ENCODE data around the gene PDGFA.

PDGFA gene

GRCh38 chr7:476736-477360, 42.8 kb downstream of the PDGFA start:
- Histone ChIP-seq H3K27ac (ENCODE audit: low read length) (no peak overlapping the region), H3K27me3 (ENCODE audit: control insufficient read depth, insufficient read depth, low read length) (no peaks in the 10 kb centered on the region; the same call in 1 of the 2 replicates), H3K36me3 (ENCODE audit: control insufficient read depth, insufficient read depth, low read length) (no peaks in the 10 kb centered on the region), H3K4me3 (ENCODE audit: low read length) (no peak overlapping the region), H3K4me1 (ENCODE audit: control insufficient read depth, insufficient read depth, low read length) (no peaks in the 10 kb centered on the region), H3K9me3 (ENCODE audit: control insufficient read depth, insufficient read depth, low read length) (no peaks in the 10 kb centered on the region)
- 100% methylated on average over 2 of the region's 33 CpGs for WGBS (ENCODE audit: insufficient coverage, insufficient read length)
- no peak for DNase-seq (ENCODE audit: low read depth, low spot score)

GRCh38 chr7:475951-476441, 43.6 kb downstream of the PDGFA start:
- H3K27ac ChIP-seq (ENCODE audit: low read length): no peak overlapping the region
- DNase-seq (ENCODE audit: low read depth, low spot score): no peak
- H3K36me3 ChIP-seq (ENCODE audit: control insufficient read depth, insufficient read depth, low read length): no peaks in the 10 kb centered on the region

GRCh38 chr7:475425-475728, 44.3 kb downstream of the PDGFA start:
- WGBS (ENCODE audit: insufficient coverage, insufficient read length): no CpG with 5 or more reads among the region's 7 CpGs
- no peak for DNase-seq (ENCODE audit: low read depth, low spot score)
- no peak overlapping the region for H3K27ac ChIP-seq (ENCODE audit: low read length)

More at GRCh38 chr7:475951-476441, 43.6 kb downstream of the PDGFA start:
- Histone ChIP-seq H3K9me3 (ENCODE audit: control insufficient read depth, insufficient read depth, low read length) (no peaks in the 10 kb centered on the region), H3K4me3 (ENCODE audit: low read length) (no peak overlapping the region), H3K27me3 (ENCODE audit: control insufficient read depth, insufficient read depth, low read length) (no peaks in the 10 kb centered on the region; the same call in 1 of the 2 replicates), H3K4me1 (ENCODE audit: control insufficient read depth, insufficient read depth, low read length) (no peaks in the 10 kb centered on the region)
- no CpG with 5 or more reads among the region's 15 CpGs for WGBS (ENCODE audit: insufficient coverage, insufficient read length)

GRCh38 chr7:474605-475424, 44.8 kb downstream of the PDGFA start:
- H3K36me3 ChIP-seq (ENCODE audit: control insufficient read depth, insufficient read depth, low read length): no peaks in the 10 kb centered on the region
- no peaks in the 10 kb centered on the region for H3K9me3 ChIP-seq (ENCODE audit: control insufficient read depth, insufficient read depth, low read length)
- no peaks in the 10 kb centered on the region for H3K4me1 ChIP-seq (ENCODE audit: control insufficient read depth, insufficient read depth, low read length)
- no CpG with 5 or more reads among the region's 23 CpGs for WGBS (ENCODE audit: insufficient coverage, insufficient read length)
- DNase-seq (ENCODE audit: low read depth, low spot score): no peak
- H3K27me3 ChIP-seq (ENCODE audit: control insufficient read depth, insufficient read depth, low read length): no peaks in the 10 kb centered on the region; the same call in 1 of the 2 replicates
- H3K27ac ChIP-seq (ENCODE audit: low read length): no peak overlapping the region
- H3K4me3 ChIP-seq (ENCODE audit: low read length): no peak overlapping the region

More at GRCh38 chr7:475425-475728, 44.3 kb downstream of the PDGFA start:
- H3K27me3 ChIP-seq (ENCODE audit: control insufficient read depth, insufficient read depth, low read length): no peaks in the 10 kb centered on the region; the same call in 1 of the 2 replicates
- no peaks in the 10 kb centered on the region for H3K9me3 ChIP-seq (ENCODE audit: control insufficient read depth, insufficient read depth, low read length)
- no peaks in the 10 kb centered on the region for H3K36me3 ChIP-seq (ENCODE audit: control insufficient read depth, insufficient read depth, low read length)
- no peak overlapping the region for H3K4me3 ChIP-seq (ENCODE audit: low read length)
- H3K4me1 ChIP-seq (ENCODE audit: control insufficient read depth, insufficient read depth, low read length): no peaks in the 10 kb centered on the region

- no peaks in the 10 kb centered on the region for H3K36me3 ChIP-seq (ENCODE audit: control insufficient read depth, insufficient read depth, low read length)
- H3K27me3 ChIP-seq (ENCODE audit: control insufficient read depth, insufficient read depth, low read length): no peaks in the 10 kb centered on the region
- H3K4me3 ChIP-seq (ENCODE audit: low read length): no peak overlapping the region
- no peak for DNase-seq (ENCODE audit: low read depth, low spot score)
- no peaks in the 10 kb centered on the region for H3K9me3 ChIP-seq (ENCODE audit: control insufficient read depth, insufficient read depth, low read length)
- H3K27ac ChIP-seq (ENCODE audit: low read length): no peak overlapping the region
- no CpG with 5 or more reads among the region's 14 CpGs for WGBS (ENCODE audit: insufficient coverage, insufficient read length)
- H3K4me1 ChIP-seq (ENCODE audit: control insufficient read depth, insufficient read depth, low read length): no peaks in the 10 kb centered on the region
Observed at GRCh38 chr7:473870-474604, 45.6 kb downstream of the PDGFA start.

GRCh38 chr7:473211-473734, 46.4 kb downstream of the PDGFA start:
- H3K4me3 ChIP-seq (ENCODE audit: low read length): no peak overlapping the region
- no peaks in the 10 kb centered on the region for H3K4me1 ChIP-seq (ENCODE audit: control insufficient read depth, insufficient read depth, low read length)
- no CpG with 5 or more reads among the region's 18 CpGs for WGBS (ENCODE audit: insufficient coverage, insufficient read length)
- H3K27ac ChIP-seq (ENCODE audit: low read length): no peak overlapping the region
- DNase-seq (ENCODE audit: low read depth, low spot score): no peak
- H3K36me3 ChIP-seq (ENCODE audit: control insufficient read depth, insufficient read depth, low read length): no peaks in the 10 kb centered on the region
- H3K27me3 ChIP-seq (ENCODE audit: control insufficient read depth, insufficient read depth, low read length): no peaks in the 10 kb centered on the region
- H3K9me3 ChIP-seq (ENCODE audit: control insufficient read depth, insufficient read depth, low read length): no peaks in the 10 kb centered on the region

GRCh38 chr7:472640-472957, 47.0 kb downstream of the PDGFA start:
- no peak for DNase-seq (ENCODE audit: low read depth, low spot score)
- Histone ChIP-seq H3K4me1 (ENCODE audit: control insufficient read depth, insufficient read depth, low read length) (no peaks in the 10 kb centered on the region), H3K27me3 (ENCODE audit: control insufficient read depth, insufficient read depth, low read length) (no peaks in the 10 kb centered on the region), H3K27ac (ENCODE audit: low read length) (no peak overlapping the region), H3K9me3 (ENCODE audit: control insufficient read depth, insufficient read depth, low read length) (no peaks in the 10 kb centered on the region), H3K4me3 (ENCODE audit: low read length) (no peak overlapping the region), H3K36me3 (ENCODE audit: control insufficient read depth, insufficient read depth, low read length) (no peaks in the 10 kb centered on the region)
- no CpG with 5 or more reads among the region's 4 CpGs for WGBS (ENCODE audit: insufficient coverage, insufficient read length)

GRCh38 chr7:471866-472639, 47.6 kb downstream of the PDGFA start:
- Histone ChIP-seq H3K4me1 (ENCODE audit: control insufficient read depth, insufficient read depth, low read length) (no peaks in the 10 kb centered on the region), H3K4me3 (ENCODE audit: low read length) (no peak overlapping the region), H3K9me3 (ENCODE audit: control insufficient read depth, insufficient read depth, low read length) (no peaks in the 10 kb centered on the region), H3K27ac (ENCODE audit: low read length) (no peak overlapping the region), H3K36me3 (ENCODE audit: control insufficient read depth, insufficient read depth, low read length) (no peaks in the 10 kb centered on the region), H3K27me3 (ENCODE audit: control insufficient read depth, insufficient read depth, low read length) (no peaks in the 10 kb centered on the region)
- DNase-seq (ENCODE audit: low read depth, low spot score): no peak
- WGBS (ENCODE audit: insufficient coverage, insufficient read length): no CpG with 5 or more reads among the region's 26 CpGs

GRCh38 chr7:471191-471865, 48.3 kb downstream of the PDGFA start:
- no CpG with 5 or more reads among the region's 21 CpGs for WGBS (ENCODE audit: insufficient coverage, insufficient read length)
- Histone ChIP-seq H3K4me1 (ENCODE audit: control insufficient read depth, insufficient read depth, low read length) (no peaks in the 10 kb centered on the region), H3K27ac (ENCODE audit: low read length) (no peak overlapping the region)

More at GRCh38 chr7:471191-471865, 48.3 kb downstream of the PDGFA start:
- Histone ChIP-seq H3K36me3 (ENCODE audit: control insufficient read depth, insufficient read depth, low read length) (no peaks in the 10 kb centered on the region), H3K9me3 (ENCODE audit: control insufficient read depth, insufficient read depth, low read length) (no peaks in the 10 kb centered on the region), H3K4me3 (ENCODE audit: low read length) (no peak overlapping the region), H3K27me3 (ENCODE audit: control insufficient read depth, insufficient read depth, low read length) (no peaks in the 10 kb centered on the region)
- DNase-seq (ENCODE audit: low read depth, low spot score): no peak
